A172 (cell line): ENCODE results near the gene ZDHHC8. TPM values are rescaled to one million over a fixed set of nuclear protein-coding genes. Genes with fewer than 3 reads are reported as not detected.

Experiments used
- DNase-seq: peaks from one replicate; pipeline ENCODE4 v3.0.0-alpha.2; 2015; ENCODE audit warnings: low spot score
- total RNA-seq: library from RNA; depleted of rRNA; stranded (reverse); fragments of >200 nt; shearing (Covaris generic); gene quantifications from 2 replicates; pipeline ENCODE4 v1.2.3, GENCODE V29; 2014

The ZDHHC8 gene
- total RNA-seq, 1 experiment from 2014 or later: 8.6 TPM

DNA sequence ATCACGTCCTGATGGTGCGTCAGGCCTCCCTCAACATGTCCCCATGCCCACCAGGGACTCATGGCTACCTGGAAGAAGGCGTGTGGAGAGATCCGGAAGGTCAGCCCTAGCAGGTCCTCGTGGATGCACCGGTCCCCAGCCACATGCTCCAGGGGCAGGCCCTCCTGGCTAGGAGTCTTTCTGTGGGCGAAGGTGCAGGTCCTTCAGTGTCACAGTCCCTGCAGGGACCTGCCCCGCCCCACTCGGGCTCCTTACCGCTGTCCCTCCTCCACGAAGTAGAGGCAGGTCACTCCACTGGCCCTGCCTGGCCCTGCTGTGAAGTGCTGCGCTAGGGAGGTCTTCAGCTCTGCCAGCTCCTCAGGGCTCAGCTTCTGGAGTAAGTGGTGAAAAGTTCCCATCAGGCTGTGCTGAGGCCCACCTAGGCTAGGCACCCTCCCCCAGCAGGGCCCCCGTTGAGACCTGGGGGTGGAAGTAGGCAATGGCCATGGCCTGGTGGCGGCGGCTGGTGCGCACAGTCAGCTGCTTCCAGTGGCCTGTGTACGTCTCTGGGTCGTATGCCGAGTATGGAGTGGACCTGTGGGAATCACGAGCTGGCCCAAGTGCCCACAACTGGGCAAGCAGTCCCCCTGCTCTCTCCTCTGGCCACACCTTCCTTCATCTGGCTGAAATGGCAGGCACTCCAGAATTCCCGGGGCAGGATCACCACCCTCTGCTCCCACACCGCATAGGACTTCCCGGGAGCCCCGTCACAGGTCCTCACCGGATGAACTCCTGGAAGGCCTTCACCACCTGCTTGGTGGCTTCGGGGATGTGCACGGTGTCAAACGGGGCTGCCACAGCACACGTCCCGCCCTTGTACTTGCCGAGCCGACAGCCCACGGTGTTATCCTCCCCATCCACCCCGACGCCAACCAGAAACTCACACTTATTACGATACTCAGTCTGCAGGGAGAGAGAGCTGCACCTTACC is 16.8 kb upstream of the ZDHHC8 start:
- DNase-seq: no peak

GRCh38 chr22:20115691-20116375 is 15.8 kb upstream of the ZDHHC8 start, which contains the start of gene RANBP1:
Gene RANBP1, plus strand, starts transcription at chr22:20116104. Its CDS starts 81 bp downstream, at chr22:20116185.
- no peak for DNase-seq

DNA sequence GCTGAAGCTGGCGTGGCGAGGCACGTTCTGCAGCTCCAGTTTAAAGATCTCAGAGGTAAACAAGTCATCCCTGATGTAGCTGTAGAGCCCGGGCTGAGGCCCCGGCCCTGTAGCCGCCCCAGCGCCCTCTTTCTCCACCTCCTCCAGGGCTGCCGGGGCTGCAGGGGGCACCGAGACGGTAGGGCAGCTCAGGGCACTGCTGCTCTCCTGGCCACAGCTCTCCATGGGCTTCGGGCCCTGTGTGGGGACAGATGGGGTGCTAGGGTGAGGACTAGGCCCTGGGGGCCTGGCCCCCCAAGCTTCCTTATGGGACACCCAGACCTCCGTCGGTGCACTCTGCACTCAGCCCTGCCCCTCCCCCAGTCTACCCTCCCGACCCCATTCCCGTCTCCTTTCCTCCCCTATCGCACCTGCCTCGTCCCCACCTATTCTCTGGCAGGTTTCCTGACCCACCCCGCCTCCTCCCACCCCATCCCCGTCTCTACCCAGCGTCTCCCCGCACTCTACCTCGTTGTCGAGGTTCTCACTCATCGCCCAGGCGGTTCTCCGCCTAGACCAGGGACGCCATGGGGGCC is 15.1 kb upstream of the ZDHHC8 start:
- DNase-seq: no peak

- DNase-seq: peak; percentile 86
These were observed 14.5 kb upstream of the ZDHHC8 start, which contains the start of gene TRMT2A for GRCh38 chr22:20116951-20117632. Gene TRMT2A, minus strand, starts transcription at chr22:20117226. Its CDS starts 320 bp downstream, at chr22:20116906.

- no peak for DNase-seq
These were observed 13.8 kb upstream of the ZDHHC8 start for GRCh38 chr22:20117633-20118299.

DNA sequence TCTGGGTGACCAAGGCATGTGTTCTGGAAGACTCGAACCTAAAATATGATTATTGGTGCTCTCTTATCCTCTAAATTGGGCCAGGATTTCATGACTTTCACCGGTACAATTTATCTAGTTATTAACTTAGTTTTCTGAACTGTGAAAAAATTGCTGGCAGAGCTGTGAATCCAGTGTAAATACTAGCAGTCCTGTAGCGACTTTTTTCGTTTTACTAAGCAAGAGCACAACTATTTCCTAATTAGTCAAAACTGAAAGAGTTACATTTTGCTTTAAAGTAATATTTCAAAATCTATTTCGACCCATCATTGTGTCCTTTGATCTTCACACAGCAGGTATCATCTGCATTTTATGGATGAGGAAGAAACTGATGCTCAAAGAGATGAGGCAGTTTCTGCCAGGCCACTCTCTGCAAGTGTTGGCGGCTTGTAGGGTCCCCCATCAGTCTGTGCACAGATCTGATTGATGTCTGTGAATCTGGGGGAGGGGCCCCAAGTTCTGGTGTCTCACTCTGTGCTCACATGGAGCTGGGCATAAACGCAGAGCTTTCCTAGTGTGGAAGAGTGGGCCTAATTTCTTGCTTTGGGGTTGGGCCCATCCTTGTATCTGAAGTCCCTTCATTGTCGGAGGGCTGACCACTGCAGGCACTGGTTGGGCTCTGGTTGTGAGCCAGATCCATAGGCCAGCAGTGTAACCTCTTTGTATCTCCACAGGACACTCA is 13.1 kb upstream of the ZDHHC8 start:
- DNase-seq: no peak

- no peak for DNase-seq
These were observed 9.7 kb upstream of the ZDHHC8 start for GRCh38 chr22:20121856-20122415.

DNA sequence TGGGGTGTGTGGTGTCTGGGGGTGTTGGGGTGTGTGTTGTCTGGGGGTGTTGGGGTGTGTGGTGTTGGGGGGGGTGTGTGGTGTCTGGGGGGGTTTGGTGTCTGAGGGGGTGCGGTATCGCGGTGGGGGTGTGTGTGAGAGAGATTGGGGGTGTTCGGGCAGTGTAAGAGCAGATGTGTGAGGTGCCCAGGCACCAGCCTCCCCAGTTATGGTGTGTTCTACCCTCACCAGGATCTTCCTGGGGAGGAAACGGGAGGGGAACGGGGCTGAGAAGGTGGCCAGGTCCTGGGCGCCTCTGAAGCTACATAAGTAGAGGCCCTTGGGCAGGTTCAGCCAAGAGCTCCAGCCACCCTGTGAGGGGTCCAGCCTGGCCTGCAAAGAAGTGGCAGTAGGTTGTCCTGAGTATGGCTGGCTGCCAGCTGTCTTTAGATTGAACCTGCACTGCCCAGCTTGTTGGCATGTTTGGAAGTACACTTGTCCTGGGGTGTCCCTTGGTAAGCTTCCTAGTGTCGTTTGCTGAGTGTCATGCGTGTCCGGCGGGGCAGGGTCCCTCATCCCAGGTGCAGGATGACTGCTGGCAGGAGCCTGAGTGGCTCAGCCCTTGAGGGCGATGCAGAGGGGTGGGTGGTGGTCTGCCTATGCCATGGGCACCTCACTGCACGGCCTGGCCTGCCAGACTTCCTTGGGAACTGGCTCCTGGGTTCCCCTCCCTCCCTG is 8.1 kb upstream of the ZDHHC8 start:
- no peak for DNase-seq

DNA sequence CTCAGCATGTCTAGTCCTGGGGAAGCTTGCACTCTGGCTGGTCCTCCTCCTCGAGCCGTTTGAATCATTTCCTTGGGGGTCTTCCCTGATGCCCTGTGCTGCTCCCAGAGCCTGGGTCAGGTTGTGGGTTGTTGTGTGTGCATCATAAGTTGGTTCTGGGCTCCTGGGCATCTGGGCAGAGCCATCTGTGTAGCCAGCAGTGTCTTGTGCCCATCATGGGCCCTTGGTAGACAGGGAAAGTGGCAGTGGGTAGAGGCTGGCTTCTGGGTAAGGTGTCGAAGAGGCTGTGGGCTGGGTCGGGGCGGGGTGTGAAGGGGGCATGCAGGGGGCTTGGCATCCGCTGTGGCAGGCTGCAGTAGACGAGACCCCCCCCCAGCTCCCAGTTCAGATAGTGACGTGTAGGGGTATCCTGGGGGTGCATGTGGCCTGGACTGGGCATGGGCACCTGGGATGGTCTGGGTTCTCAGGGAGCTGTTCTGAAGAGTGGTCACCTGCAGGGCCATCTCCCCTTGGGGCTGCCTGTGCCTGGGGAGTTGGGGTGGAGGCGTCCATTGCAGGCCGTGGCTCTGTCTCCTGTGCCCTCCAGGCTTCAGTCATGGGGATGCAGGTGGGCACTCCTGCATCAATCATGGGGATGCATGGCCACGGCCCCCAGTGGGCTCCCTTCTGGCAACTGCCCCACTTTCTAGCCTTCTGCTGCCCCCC is 7.4 kb upstream of the ZDHHC8 start:
- no peak for DNase-seq

GRCh38 chr22:20125201-20126174 is 6.1 kb upstream of the ZDHHC8 start:
- DNase-seq: no peak

GRCh38 chr22:20126284-20127029 is 5.1 kb upstream of the ZDHHC8 start:
- no peak for DNase-seq

GRCh38 chr22:20127318-20127868 is 4.2 kb upstream of the ZDHHC8 start:
- DNase-seq: no peak

DNA sequence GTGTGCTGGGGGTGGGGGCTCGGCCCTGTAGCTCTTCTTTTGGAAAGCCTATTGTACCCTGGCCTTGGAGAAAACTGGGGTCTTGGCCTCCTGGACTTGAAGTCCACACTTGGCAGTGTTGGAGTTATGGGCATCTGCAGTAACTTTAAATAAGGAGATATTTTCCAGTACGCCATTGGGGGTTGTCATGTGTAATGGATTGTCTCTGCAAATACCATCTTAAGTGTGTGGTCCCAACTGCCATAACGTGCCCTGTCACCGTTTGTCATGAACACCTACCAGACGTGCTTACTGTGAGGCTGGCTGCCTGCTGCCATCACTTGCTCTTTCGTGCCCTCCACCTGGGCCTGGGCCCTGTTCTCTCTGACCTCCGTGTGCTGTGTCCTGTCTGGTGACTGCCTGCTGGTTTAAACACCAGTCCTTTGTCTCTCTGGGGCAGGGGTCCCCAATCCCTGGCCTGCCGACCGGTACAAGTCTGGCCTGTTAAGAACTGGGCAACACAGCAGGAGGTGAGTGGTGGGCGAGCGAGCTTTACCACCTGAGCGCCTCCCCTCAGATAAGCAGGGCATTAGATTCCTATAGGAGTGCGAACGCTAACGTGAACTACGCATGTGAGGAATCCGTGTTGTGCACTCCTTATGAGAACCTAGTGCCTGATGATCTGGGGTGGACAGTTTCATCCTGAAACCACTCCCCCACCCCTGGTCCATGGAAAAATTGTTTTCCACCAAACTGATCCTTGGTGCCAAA is 3.6 kb upstream of the ZDHHC8 start:
- no peak for DNase-seq

- DNase-seq: no peak
These were observed 3.0 kb upstream of the ZDHHC8 start for GRCh38 chr22:20128619-20128901.

GRCh38 chr22:20128902-20129746 is 2.5 kb upstream of the ZDHHC8 start:
- no peak for DNase-seq
